ENCODE measurements around the gene FNDC7.

Gene FNDC7

DNA sequence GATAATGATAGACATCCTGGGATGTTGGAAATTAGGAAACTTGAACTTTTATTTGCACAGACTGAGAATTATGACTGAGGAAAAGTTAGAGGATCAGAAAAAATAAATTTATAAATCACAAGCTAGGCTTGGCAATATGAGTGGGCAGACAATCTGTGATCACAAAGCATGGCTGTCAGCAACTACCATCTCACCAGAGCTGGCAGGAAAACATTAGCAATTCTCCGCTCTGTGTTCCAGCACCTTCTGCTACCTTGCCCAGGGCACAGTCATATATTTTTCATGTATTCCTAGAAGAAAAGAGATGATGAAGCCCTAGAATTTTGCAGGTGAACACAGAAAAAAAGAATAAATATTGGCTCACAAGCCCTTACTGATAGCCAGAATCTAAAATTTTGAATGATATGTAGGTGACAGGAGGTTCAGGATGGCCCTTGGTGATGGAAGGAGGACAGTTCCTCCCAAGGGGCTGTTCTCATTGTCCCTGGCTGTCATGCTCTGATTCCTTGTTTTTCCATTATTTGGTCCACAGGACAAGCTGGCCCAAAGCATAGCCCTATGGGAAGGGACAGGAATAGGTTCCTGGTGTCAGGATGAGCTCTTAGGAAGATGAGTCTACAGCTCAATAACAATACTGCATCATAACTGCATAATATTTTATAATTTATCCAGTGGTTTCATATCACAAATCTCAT, 21.6 kb downstream of the FNDC7 start:
- no peak overlapping the region for H3K4me3 Mint-ChIP-seq
- peaks cover 7 to 23% of the 10 kb centered on the region in 2 donors for H3K27me3 Mint-ChIP-seq
- DNase-seq (no peak), ATAC-seq (replicated peaks) (no peak)
- H3K4me1 Mint-ChIP-seq (ENCODE audit: low read depth in 2 of 2), result no peaks in the 10 kb centered on the region
- no peak overlapping the region for H3K27ac Mint-ChIP-seq
- H3K9me3 Mint-ChIP-seq, result no peaks in the 10 kb centered on the region
- peaks cover 3% of the 10 kb centered on the region for H3K36me3 Mint-ChIP-seq (ENCODE audit: insufficient read depth)

- Mint-ChIP-seq H3K4me1 (ENCODE audit: low read depth in 2 of 2) (peaks cover 7 to 9% of the 10 kb centered on the region in 2 donors), H3K27ac (no peak overlapping the region), H3K4me3 (no peak overlapping the region), H3K27me3 (peaks cover 0 to 12% of the 10 kb centered on the region in 2 donors), H3K9me3 (no peaks in the 10 kb centered on the region), H3K36me3 (ENCODE audit: insufficient read depth) (peaks cover 12% of the 10 kb centered on the region)
- ATAC-seq (replicated peaks) (no peak), DNase-seq (no peak)
These were observed 29.5 kb downstream of the FNDC7 start for GRCh38 chr1:108742253-108742652.

GRCh38 chr1:108745980-108746381, 33.3 kb downstream of the FNDC7 start:
- Mint-ChIP-seq H3K4me1 (ENCODE audit: low read depth in 2 of 2) (peaks cover 25 to 41% of the 10 kb centered on the region in 2 donors), H3K4me3 (peak overlapping the region; percentile 97 to 100), H3K36me3 (ENCODE audit: insufficient read depth) (peaks cover 24% of the 10 kb centered on the region), H3K27me3 (no peaks in the 10 kb centered on the region), H3K27ac (peak overlapping the region; percentile 99), H3K9me3 (no peaks in the 10 kb centered on the region)
- DNase-seq, result no peak
- no peak for ATAC-seq (replicated peaks)

- H3K27me3 Mint-ChIP-seq, result no peaks in the 10 kb centered on the region
- H3K9me3 Mint-ChIP-seq, result no peaks in the 10 kb centered on the region
- ATAC-seq (replicated peaks), result peak; percentile 92
- peak within 1 kb of the TSS; percentile 97 to 100 for H3K4me3 Mint-ChIP-seq
- H3K27ac Mint-ChIP-seq, result peak within 1 kb of the TSS; percentile 99
- peak; percentile 100 for DNase-seq
- peaks cover 26 to 42% of the 10 kb centered on the region in 2 donors for H3K4me1 Mint-ChIP-seq (ENCODE audit: low read depth in 2 of 2)
- H3K36me3 Mint-ChIP-seq (ENCODE audit: insufficient read depth), result peaks cover 25% of the 10 kb centered on the region
These were observed 33.9 kb downstream of the FNDC7 start, which contains the start of gene STXBP3 for GRCh38 chr1:108746382-108747170. Gene STXBP3 (plus strand): TSS chr1:108746674. CDS start chr1:108746738, 64 bp downstream.

DNA sequence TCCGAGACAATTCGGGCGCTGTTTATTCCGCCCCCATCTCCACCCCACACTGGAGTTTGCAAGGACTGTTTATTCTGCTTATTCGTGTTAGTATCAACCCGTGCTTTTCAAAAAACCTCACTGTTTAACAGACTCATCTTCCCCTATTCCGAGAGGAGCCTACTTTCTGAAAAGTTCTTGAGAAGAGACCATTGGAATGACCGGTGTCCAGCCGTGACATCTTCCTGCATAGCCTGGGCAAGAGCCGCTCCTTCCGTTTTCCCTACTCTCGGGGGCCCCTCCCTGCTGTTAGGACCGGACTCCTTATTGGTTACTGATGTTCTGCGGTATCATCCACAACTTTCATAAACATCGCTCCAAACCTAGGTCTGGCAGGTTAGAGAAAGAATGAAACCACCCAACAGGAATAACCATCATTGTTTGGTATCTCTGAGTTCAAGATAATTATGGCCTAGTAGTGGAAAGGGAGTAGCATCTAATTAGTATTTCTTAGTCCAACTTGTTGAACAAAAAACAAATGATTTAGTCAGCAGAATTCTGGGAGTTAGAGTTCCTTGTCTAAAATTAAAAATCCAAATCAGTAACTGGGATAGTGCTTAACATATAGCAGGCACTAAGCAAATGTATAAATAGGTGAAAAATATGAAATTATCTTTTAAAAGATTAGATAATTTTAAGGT, 34.6 kb downstream of the FNDC7 start:
- Mint-ChIP-seq H3K27me3 (no peaks in the 10 kb centered on the region), H3K9me3 (no peaks in the 10 kb centered on the region), H3K36me3 (ENCODE audit: insufficient read depth) (peaks cover 26% of the 10 kb centered on the region), H3K4me3 (peak overlapping the region; percentile 97 to 100), H3K4me1 (ENCODE audit: low read depth in 2 of 2) (peaks cover 26 to 42% of the 10 kb centered on the region in 2 donors), H3K27ac (peak overlapping the region; percentile 99)
- peak in 2 of 3 experiments; percentile 11 to 20 for DNase-seq
- no peak for ATAC-seq (replicated peaks)

DNA sequence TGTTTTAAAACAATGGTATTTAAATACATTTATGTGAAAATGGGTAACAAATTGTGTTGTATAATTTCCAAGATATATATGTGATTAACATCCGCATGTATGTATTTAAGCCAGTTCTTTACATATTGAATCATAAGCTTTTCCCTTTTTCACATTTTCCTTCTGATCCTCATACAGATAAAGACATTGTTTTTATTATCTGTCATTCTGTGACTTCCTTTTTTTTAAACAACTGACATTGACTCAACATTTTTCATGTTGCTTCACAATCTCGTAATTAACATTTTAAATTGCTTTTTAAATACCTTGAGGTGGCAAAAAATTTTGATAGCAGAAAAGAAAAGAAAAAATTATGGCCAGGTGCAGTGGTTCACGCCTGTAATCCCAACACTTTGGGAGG, 35.2 kb downstream of the FNDC7 start:
- DNase-seq, result no peak
- H3K27ac Mint-ChIP-seq, result peak overlapping the region; percentile 99
- no peaks in the 10 kb centered on the region for H3K27me3 Mint-ChIP-seq
- H3K9me3 Mint-ChIP-seq, result no peaks in the 10 kb centered on the region
- peaks cover 26 to 47% of the 10 kb centered on the region in 2 donors for H3K4me1 Mint-ChIP-seq (ENCODE audit: low read depth in 2 of 2)
- H3K4me3 Mint-ChIP-seq, result peak overlapping the region; percentile 7 to 97
- ATAC-seq (replicated peaks), result no peak
- peaks cover 32% of the 10 kb centered on the region for H3K36me3 Mint-ChIP-seq (ENCODE audit: insufficient read depth)

- Mint-ChIP-seq H3K4me3 (peak overlapping the region in 1 of 2 donors; percentile 97), H3K9me3 (no peaks in the 10 kb centered on the region), H3K27ac (peak overlapping the region in 1 of 2 donors; percentile 67), H3K27me3 (no peaks in the 10 kb centered on the region), H3K4me1 (ENCODE audit: low read depth in 2 of 2) (peaks cover 26 to 51% of the 10 kb centered on the region in 2 donors), H3K36me3 (ENCODE audit: insufficient read depth) (peaks cover 41% of the 10 kb centered on the region)
- no peak for DNase-seq
- ATAC-seq (replicated peaks), result no peak
These were observed 36.4 kb downstream of the FNDC7 start for GRCh38 chr1:108749081-108749480.

DNA sequence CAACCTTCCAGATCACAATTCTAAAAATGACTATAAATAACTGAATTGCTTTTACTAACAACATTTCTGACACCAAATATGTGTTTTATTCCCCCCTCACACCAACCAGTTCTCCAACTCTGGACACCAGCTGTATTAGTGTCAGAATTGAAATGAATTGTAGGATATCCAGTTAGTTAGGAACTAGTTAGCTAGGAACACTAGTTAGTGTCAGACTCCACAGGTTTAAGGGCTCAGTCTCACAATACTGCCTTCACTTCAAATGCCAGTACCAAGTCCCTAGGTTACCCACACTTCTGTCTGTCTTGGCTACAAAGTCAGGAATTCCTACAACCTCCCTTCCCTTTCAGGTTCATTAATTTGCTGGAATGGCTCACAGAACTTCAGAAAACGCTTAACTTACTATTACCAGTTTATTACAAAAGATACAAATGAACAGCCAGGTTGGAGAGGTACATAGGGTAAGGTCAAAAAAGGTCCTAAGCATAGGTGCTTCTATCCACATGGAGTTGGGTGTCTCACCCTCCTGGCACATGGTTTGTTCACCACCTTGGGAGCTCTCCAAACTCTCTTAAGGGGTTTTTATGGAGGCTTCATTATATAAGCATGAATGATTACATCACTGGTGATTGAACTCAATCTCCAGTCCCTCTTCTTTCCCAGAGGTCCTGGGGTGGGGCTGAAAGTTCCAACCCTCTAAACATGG, 37.9 kb downstream of the FNDC7 start:
- peaks cover 56% of the 10 kb centered on the region for H3K36me3 Mint-ChIP-seq (ENCODE audit: insufficient read depth)
- peak overlapping the region; percentile 28 to 29 for H3K27ac Mint-ChIP-seq
- no peak for DNase-seq
- H3K4me3 Mint-ChIP-seq, result no peak overlapping the region
- no peaks in the 10 kb centered on the region for H3K9me3 Mint-ChIP-seq
- peaks cover 26 to 55% of the 10 kb centered on the region in 2 donors for H3K4me1 Mint-ChIP-seq (ENCODE audit: low read depth in 2 of 2)
- no peaks in the 10 kb centered on the region for H3K27me3 Mint-ChIP-seq
- ATAC-seq (replicated peaks), result no peak

DNA sequence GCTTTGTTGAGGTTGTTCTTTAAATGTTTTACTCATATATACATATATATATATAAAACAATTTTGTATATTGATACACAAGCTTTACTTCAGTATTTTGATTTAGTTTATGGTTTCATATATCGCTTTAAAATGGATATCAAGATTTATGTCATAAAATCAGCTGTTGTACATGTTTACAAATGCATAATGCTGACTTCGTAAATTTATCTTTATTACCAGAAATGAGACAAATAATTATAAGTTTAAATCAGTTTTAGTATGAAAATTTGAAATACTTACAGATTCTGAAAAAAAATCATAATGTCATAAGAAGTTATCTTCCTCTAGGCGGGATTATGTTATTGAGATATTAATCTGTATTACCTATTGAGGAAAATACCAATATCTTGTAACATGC, 40.7 kb downstream of the FNDC7 start:
- DNase-seq, result no peak
- H3K27ac Mint-ChIP-seq, result no peak overlapping the region
- H3K9me3 Mint-ChIP-seq, result no peaks in the 10 kb centered on the region
- H3K36me3 Mint-ChIP-seq (ENCODE audit: insufficient read depth), result peaks cover 54% of the 10 kb centered on the region
- ATAC-seq (replicated peaks), result no peak
- H3K27me3 Mint-ChIP-seq, result no peaks in the 10 kb centered on the region
- peaks cover 16 to 40% of the 10 kb centered on the region in 2 donors for H3K4me1 Mint-ChIP-seq (ENCODE audit: low read depth in 2 of 2)
- no peak overlapping the region for H3K4me3 Mint-ChIP-seq

GRCh38 chr1:108758796-108759195, 46.1 kb downstream of the FNDC7 start:
- Mint-ChIP-seq H3K36me3 (ENCODE audit: insufficient read depth) (peaks cover 71% of the 10 kb centered on the region), H3K27me3 (no peaks in the 10 kb centered on the region), H3K4me3 (no peak overlapping the region), H3K27ac (no peak overlapping the region), H3K9me3 (no peaks in the 10 kb centered on the region), H3K4me1 (ENCODE audit: low read depth in 2 of 2) (peaks cover 2 to 5% of the 10 kb centered on the region in 2 donors)
- DNase-seq, result no peak
- ATAC-seq (replicated peaks), result no peak

- no peaks in the 10 kb centered on the region for H3K27me3 Mint-ChIP-seq
- no peak overlapping the region for H3K27ac Mint-ChIP-seq
- ATAC-seq (replicated peaks) (no peak), DNase-seq (no peak)
- peaks cover 27% of the 10 kb centered on the region for H3K36me3 Mint-ChIP-seq (ENCODE audit: insufficient read depth)
- no peaks in the 10 kb centered on the region for H3K9me3 Mint-ChIP-seq
- H3K4me3 Mint-ChIP-seq, result no peak overlapping the region
- peaks cover 7 to 9% of the 10 kb centered on the region in 2 donors for H3K4me1 Mint-ChIP-seq (ENCODE audit: low read depth in 2 of 2)
These were observed 54.4 kb downstream of the FNDC7 start for GRCh38 chr1:108767115-108767514.

- H3K36me3 Mint-ChIP-seq (ENCODE audit: insufficient read depth), result peaks cover 28% of the 10 kb centered on the region
- H3K27me3 Mint-ChIP-seq, result no peaks in the 10 kb centered on the region
- peaks cover 7% of the 10 kb centered on the region in 2 donors for H3K4me1 Mint-ChIP-seq (ENCODE audit: low read depth in 2 of 2)
- H3K9me3 Mint-ChIP-seq, result no peaks in the 10 kb centered on the region
- ATAC-seq (replicated peaks) (no peak), DNase-seq (no peak)
- H3K4me3 Mint-ChIP-seq, result no peak overlapping the region
- H3K27ac Mint-ChIP-seq, result peak overlapping the region in 1 of 2 donors; percentile 64
These were observed 55.0 kb downstream of the FNDC7 start for GRCh38 chr1:108767708-108768107.

DNA sequence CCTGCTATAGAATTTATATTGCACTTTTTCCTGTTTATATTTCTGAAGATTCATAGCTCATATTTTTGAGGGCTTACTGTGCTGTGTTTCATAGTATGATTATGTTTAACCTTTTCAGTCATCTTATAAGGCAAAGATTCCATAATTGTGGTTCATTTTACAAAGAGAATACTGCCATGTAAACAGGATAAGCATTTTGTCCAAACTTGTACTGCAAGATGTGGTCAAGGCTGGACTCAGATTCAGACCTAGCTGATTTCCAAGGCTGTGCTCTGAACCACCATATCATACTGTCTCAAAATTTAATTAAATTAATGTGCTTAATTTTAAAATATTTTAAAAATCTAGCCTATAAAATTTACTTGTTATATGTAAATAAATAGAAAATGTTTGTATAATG, 65.1 kb downstream of the FNDC7 start:
- no peaks in the 10 kb centered on the region for H3K4me1 Mint-ChIP-seq (ENCODE audit: low read depth in 2 of 2)
- peaks cover 64% of the 10 kb centered on the region for H3K36me3 Mint-ChIP-seq (ENCODE audit: insufficient read depth)
- DNase-seq (no peak), ATAC-seq (replicated peaks) (no peak)
- H3K4me3 Mint-ChIP-seq, result no peak overlapping the region
- no peaks in the 10 kb centered on the region for H3K27me3 Mint-ChIP-seq
- peak overlapping the region in 1 of 2 donors; percentile 47 for H3K27ac Mint-ChIP-seq
- H3K9me3 Mint-ChIP-seq, result no peaks in the 10 kb centered on the region
